ENCODE results near the gene ERC1. TPM values are rescaled to one million over a fixed set of nuclear protein-coding genes. Genes with fewer than 3 reads are reported as not detected.
A peak's percentile ranks its signal among the peaks of the same experiment; 100 is the strongest.

Gene ERC1
- total and polyA plus RNA-seq, 3 experiments from 2014 or later = 11.0 to 24.2 (median 22.6) TPM

DNA sequence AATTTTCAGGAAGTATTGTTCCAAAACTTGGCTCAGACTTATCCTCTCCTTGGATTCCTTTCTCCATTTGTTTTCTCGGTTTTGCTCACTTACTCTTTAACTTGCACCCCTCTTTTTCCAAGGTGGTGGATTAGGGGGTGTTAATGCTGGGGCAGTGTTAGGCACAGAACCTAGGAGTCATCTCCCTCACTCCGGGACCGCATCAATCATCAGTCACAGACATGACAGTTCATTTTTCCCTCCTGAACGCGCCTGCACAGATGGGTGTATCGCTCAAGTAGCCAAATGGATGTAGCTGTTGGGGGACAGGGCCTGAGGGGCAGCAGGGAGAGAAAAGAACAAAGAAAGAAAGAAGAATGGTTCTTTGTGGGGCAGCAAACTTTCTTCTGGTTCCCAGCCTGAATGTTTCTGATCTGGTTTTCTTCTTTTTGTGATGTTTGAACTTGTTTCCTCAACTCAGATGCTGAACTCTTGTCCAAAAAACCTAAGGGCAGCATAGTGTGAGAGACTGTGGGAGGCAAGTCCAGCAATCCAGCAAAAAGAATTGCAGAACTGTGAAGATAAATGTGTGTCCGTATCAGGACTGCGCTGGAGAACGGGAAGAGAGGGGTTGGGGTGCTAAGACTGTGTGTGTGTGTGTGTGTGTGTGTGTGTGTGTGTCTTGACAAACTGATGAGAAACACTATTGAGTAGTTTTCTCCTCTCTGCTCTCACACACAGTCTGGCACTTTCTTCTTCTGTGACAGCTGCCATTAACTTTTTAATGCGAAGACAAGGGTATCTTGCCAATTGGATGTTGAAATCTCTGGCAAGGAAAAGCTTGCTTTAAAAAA lies 472.3 kb downstream of the ERC1 start:
- no peaks in the 10 kb centered on the region for H3K27me3 Mint-ChIP-seq
- Histone ChIP-seq H3K36me3 (ENCODE audit: insufficient read depth, low read length) (no peaks in the 10 kb centered on the region), H3K4me3 (ENCODE audit: low read length) (no peak overlapping the region), H3K4me1 (ENCODE audit: insufficient read depth, low read length) (no peaks in the 10 kb centered on the region), H3K9me3 (ENCODE audit: low read length) (no peaks in the 10 kb centered on the region), H3K27me3 (ENCODE audit: insufficient read depth, low read length, poor library complexity, severe bottlenecking) (no peaks in the 10 kb centered on the region), H3K27ac (ENCODE audit: low read depth, low read length) (no peak overlapping the region)
- no peaks in the 10 kb centered on the region for H3K4me1 Mint-ChIP-seq
- POLR2A ChIA-PET = interaction anchor here (0.5 kb wide), 1 partner anchor 13 kb away, joined by 3 read pairs; no protein-coding TSS in a partner anchor
- H3K9me3 Mint-ChIP-seq = no peaks in the 10 kb centered on the region
- no peak for DNase-seq
- peak overlapping the region in 1 of 8 donors; percentile 50 for H3K27ac Mint-ChIP-seq
- peaks cover 14 to 17% (median 16%) of the 10 kb centered on the region in 3 donors for H3K36me3 Mint-ChIP-seq
- H3K4me3 Mint-ChIP-seq = no peak overlapping the region
- CTCF ChIA-PET = no interaction called here

DNA sequence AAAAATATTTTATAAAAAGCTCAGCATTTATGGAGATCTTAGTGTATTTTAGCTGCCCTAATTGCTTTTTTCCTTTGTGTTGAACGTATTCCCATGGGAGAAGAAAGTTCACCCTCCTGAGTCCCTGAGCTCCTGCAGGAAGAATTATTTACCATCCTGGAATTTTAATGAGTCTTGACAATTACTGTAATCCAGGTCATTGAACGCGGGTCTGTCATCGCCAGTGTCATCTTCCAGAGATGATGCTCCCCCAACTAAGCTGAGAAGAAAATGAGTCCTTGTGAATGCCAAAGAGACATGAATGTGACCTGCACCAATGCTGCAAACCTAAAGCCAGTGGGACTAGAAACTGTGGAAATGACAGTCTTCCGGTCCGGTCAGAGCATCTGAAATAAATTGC lies 473.9 kb downstream of the ERC1 start:
- CTCF ChIA-PET = no interaction called here
- no peaks in the 10 kb centered on the region for H3K4me1 Mint-ChIP-seq
- no peaks in the 10 kb centered on the region for H3K36me3 ChIP-seq (ENCODE audit: insufficient read depth, low read length)
- no peaks in the 10 kb centered on the region for H3K9me3 ChIP-seq (ENCODE audit: low read length)
- no peaks in the 10 kb centered on the region for H3K27me3 ChIP-seq (ENCODE audit: insufficient read depth, low read length, poor library complexity, severe bottlenecking)
- no peaks in the 10 kb centered on the region for H3K4me1 ChIP-seq (ENCODE audit: insufficient read depth, low read length)
- POLR2A ChIA-PET = no interaction called here
- H3K4me3 ChIP-seq (ENCODE audit: low read length) = no peak overlapping the region
- no peaks in the 10 kb centered on the region for H3K9me3 Mint-ChIP-seq
- peaks cover 11 to 17% (median 14%) of the 10 kb centered on the region in 3 donors for H3K36me3 Mint-ChIP-seq
- H3K4me3 Mint-ChIP-seq = no peak overlapping the region
- no peak overlapping the region for H3K27ac ChIP-seq (ENCODE audit: low read depth, low read length)
- H3K27me3 Mint-ChIP-seq = no peaks in the 10 kb centered on the region
- no peak for DNase-seq
- H3K27ac Mint-ChIP-seq = no peak overlapping the region

DNA sequence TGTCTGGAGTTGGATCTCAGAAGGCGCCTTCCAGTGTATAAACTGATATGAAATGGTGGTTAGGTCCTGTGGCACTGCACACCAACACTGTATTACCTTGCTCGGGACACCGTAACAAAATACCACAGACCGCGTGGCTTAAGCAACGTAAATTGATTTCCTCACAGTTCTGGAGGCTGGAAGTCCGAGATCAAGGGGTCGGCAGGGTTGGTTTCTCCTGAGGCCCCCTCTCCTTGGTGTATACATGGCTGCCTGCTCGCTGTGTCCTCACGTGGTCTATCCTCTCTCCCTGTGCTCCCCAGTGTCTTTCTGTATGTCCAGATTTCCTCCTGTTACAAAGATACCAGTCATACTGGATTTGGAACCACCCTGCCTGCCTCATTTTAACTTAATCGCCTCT lies 475.0 kb downstream of the ERC1 start:
- Histone ChIP-seq H3K36me3 (ENCODE audit: insufficient read depth, low read length) (no peaks in the 10 kb centered on the region), H3K4me3 (ENCODE audit: low read length) (no peak overlapping the region), H3K27me3 (ENCODE audit: insufficient read depth, low read length, poor library complexity, severe bottlenecking) (no peaks in the 10 kb centered on the region), H3K27ac (ENCODE audit: low read depth, low read length) (no peak overlapping the region), H3K4me1 (ENCODE audit: insufficient read depth, low read length) (no peaks in the 10 kb centered on the region), H3K9me3 (ENCODE audit: low read length) (no peaks in the 10 kb centered on the region)
- POLR2A ChIA-PET = no interaction called here
- Mint-ChIP-seq H3K27ac (no peak overlapping the region), H3K9me3 (no peaks in the 10 kb centered on the region), H3K4me3 (no peak overlapping the region), H3K4me1 (peaks cover 0 to 3% (median 0%) of the 10 kb centered on the region in 3 donors), H3K27me3 (no peaks in the 10 kb centered on the region), H3K36me3 (peaks cover 11 to 17% (median 13%) of the 10 kb centered on the region in 3 donors)
- no peak for DNase-seq
- CTCF ChIA-PET = no interaction called here

DNA sequence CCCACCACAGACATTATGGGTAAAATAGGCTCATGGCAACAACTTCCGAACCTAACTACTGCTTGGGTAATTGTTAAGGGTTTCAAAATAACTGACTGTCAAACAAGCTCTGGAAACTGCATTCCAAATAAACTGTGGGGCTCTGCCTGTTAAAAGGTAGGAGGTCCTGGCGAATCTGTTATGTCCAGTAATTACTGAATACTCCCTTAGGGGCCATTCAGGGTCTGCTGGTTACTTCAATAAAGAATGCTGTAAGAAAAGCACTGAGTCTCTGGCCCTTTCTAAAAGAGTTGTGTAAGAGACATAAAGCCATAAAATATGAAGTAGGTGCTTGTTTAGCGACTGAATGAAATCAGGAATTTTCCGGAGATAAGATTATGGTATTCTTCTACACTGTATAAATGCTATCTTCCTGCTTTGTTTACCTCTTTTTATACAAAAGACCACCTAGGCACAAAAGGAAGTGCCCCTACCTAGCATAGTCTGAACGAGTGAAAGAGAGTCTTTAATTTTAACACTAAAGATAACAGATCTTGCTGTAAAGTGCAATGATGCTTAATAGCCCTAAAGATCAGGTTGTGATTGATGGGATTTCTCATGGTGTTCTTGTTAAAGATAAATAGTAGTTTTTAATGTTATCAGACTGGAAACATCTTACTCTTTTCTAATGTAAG lies 475.6 kb downstream of the ERC1 start:
- Histone ChIP-seq H3K4me3 (ENCODE audit: low read length) (no peak overlapping the region), H3K36me3 (ENCODE audit: insufficient read depth, low read length) (no peaks in the 10 kb centered on the region), H3K9me3 (ENCODE audit: low read length) (no peaks in the 10 kb centered on the region), H3K27ac (ENCODE audit: low read depth, low read length) (no peak overlapping the region), H3K27me3 (ENCODE audit: insufficient read depth, low read length, poor library complexity, severe bottlenecking) (no peaks in the 10 kb centered on the region), H3K4me1 (ENCODE audit: insufficient read depth, low read length) (no peaks in the 10 kb centered on the region)
- peaks cover 0 to 6% (median 1%) of the 10 kb centered on the region in 3 donors for H3K4me1 Mint-ChIP-seq
- no peak overlapping the region for H3K27ac Mint-ChIP-seq
- ChIA-PET POLR2A (no interaction called here), CTCF (no interaction called here)
- H3K4me3 Mint-ChIP-seq = no peak overlapping the region
- H3K9me3 Mint-ChIP-seq = no peaks in the 10 kb centered on the region
- DNase-seq = no peak
- peaks cover 11 to 17% (median 12%) of the 10 kb centered on the region in 3 donors for H3K36me3 Mint-ChIP-seq
- H3K27me3 Mint-ChIP-seq = no peaks in the 10 kb centered on the region

DNA sequence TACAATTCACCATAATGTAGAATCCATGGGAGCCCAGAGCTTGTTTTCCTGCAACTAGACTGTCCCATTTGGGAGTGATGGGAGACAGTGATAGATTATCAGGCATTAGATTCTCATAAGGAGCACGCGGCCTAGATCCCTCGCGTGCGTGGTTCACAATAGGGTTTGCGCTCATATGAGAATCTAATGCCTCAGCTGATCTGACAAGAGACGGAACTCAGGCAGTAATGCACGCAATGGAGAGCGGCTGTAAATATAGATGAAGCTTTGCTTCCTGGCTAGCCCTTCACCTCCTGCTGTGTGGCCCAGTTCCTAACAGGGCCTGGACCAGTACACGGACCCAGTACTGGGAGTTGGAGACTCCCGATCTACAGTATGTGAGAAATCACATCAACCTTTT lies 476.7 kb downstream of the ERC1 start:
- Mint-ChIP-seq H3K36me3 (peaks cover 11 to 17% (median 12%) of the 10 kb centered on the region in 3 donors), H3K9me3 (no peaks in the 10 kb centered on the region), H3K4me3 (no peak overlapping the region), H3K4me1 (peaks cover 0 to 9% (median 6%) of the 10 kb centered on the region in 3 donors), H3K27me3 (no peaks in the 10 kb centered on the region), H3K27ac (no peak overlapping the region)
- Histone ChIP-seq H3K27me3 (ENCODE audit: insufficient read depth, low read length, poor library complexity, severe bottlenecking) (no peaks in the 10 kb centered on the region), H3K9me3 (ENCODE audit: low read length) (no peaks in the 10 kb centered on the region), H3K36me3 (ENCODE audit: insufficient read depth, low read length) (no peaks in the 10 kb centered on the region), H3K4me3 (ENCODE audit: low read length) (no peak overlapping the region), H3K4me1 (ENCODE audit: insufficient read depth, low read length) (peaks cover 6% of the 10 kb centered on the region), H3K27ac (ENCODE audit: low read depth, low read length) (no peak overlapping the region)
- ChIA-PET POLR2A (no interaction called here), CTCF (no interaction called here)
- no peak for DNase-seq

DNA sequence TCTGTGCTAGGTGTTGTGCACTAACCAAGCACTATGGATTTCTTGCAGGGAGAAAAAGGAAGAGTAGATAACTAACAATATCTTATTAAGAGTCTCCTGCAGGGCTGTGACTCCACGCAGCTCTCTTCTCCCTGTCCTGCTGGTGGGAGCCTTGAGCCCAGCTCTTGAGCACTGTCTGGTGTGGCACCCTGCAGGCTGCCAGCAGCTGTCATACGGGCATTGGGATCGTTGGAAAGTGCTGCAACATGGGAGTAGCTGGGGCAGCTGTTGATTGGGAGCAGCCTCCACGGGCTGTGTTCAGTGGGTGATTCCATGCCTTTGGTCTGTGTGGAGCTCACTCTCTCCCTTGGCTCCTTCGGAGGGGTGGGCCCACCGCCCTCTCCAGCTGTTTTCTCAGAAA lies 478.0 kb downstream of the ERC1 start:
- no peak for DNase-seq
- Mint-ChIP-seq H3K9me3 (no peaks in the 10 kb centered on the region), H3K4me3 (no peak overlapping the region), H3K36me3 (peaks cover 8 to 12% (median 10%) of the 10 kb centered on the region in 3 donors), H3K27ac (no peak overlapping the region), H3K27me3 (peaks cover 0 to 1% of the 10 kb centered on the region in 2 donors), H3K4me1 (peaks cover 0 to 10% (median 6%) of the 10 kb centered on the region in 3 donors)
- no peaks in the 10 kb centered on the region for H3K36me3 ChIP-seq (ENCODE audit: insufficient read depth, low read length)
- CTCF ChIA-PET = interaction anchor here (1.0 kb wide), 1 partner anchor 351 kb away, joined by 3 read pairs; no protein-coding TSS in a partner anchor
- POLR2A ChIA-PET = no interaction called here
- H3K27ac ChIP-seq (ENCODE audit: low read depth, low read length) = no peak overlapping the region
- no peaks in the 10 kb centered on the region for H3K27me3 ChIP-seq (ENCODE audit: insufficient read depth, low read length, poor library complexity, severe bottlenecking)
- no peak overlapping the region for H3K4me3 ChIP-seq (ENCODE audit: low read length)
- H3K9me3 ChIP-seq (ENCODE audit: low read length) = no peaks in the 10 kb centered on the region
- H3K4me1 ChIP-seq (ENCODE audit: insufficient read depth, low read length) = peaks cover 19% of the 10 kb centered on the region

DNA sequence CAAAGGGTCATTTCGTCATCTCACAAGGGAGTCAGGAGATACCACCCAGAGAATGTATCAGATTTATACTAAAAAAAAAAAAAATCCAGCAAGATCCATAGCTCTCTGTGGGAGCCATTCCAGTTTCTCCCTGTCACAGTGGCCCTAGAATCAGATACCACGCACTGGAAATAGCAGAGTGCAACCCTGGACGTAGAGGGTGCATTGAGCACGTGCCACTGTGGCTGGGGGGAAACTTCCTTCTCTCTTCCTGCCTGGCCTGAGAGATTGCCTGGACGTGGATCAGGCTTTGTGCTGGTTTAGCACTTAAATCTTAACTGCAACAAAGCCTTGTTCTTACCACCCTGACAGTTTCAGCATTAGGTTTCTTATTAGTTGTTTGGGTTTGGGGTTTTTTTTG lies 479.0 kb downstream of the ERC1 start:
- H3K36me3 Mint-ChIP-seq = peaks cover 3 to 9% (median 7%) of the 10 kb centered on the region in 3 donors
- POLR2A ChIA-PET = no interaction called here

DNA sequence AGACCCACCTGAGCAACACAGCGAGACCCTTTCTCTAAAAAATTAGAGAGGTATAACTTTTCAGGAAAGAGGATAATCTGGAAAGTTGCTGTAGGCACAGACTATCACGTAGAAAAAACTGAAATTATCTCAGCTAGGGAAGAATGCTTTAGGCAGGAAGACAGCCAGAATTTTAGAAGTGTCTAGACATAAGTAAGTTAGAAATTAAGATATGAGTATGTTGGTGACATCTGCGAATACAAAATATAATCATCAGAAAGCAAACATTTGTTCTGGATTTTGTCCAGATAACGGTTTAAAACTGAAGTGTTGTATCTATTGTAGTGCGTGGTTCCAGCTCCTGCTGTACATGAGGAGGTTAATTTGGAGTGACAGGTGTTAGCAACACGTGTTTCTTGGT lies 480.2 kb downstream of the ERC1 start:
- peaks cover 20% of the 10 kb centered on the region for H3K4me1 ChIP-seq (ENCODE audit: insufficient read depth, low read length)
- no peak overlapping the region for H3K4me3 Mint-ChIP-seq
- H3K4me1 Mint-ChIP-seq = peaks cover 0 to 10% (median 6%) of the 10 kb centered on the region in 3 donors
- no peaks in the 10 kb centered on the region for H3K27me3 ChIP-seq (ENCODE audit: insufficient read depth, low read length, poor library complexity, severe bottlenecking)
- no peaks in the 10 kb centered on the region for H3K36me3 ChIP-seq (ENCODE audit: insufficient read depth, low read length)
- peaks cover 0 to 3% (median 0%) of the 10 kb centered on the region in 3 donors for H3K36me3 Mint-ChIP-seq
- ChIA-PET CTCF (interaction anchor here (1.4 kb wide), 1 partner anchor 353 kb away, joined by 3 read pairs; no protein-coding TSS in a partner anchor), POLR2A (no interaction called here)
- H3K9me3 ChIP-seq (ENCODE audit: low read length) = no peaks in the 10 kb centered on the region
- H3K27ac ChIP-seq (ENCODE audit: low read depth, low read length) = no peak overlapping the region
- H3K27ac Mint-ChIP-seq = no peak overlapping the region
- peaks cover 0 to 1% of the 10 kb centered on the region in 2 donors for H3K27me3 Mint-ChIP-seq
- no peak overlapping the region for H3K4me3 ChIP-seq (ENCODE audit: low read length)
- no peaks in the 10 kb centered on the region for H3K9me3 Mint-ChIP-seq
- no peak for DNase-seq

More for the DNA sequence above, 479.0 kb downstream of the ERC1 start:
- no peaks in the 10 kb centered on the region for H3K27me3 ChIP-seq (ENCODE audit: insufficient read depth, low read length, poor library complexity, severe bottlenecking)
- CTCF ChIA-PET = no interaction called here
- DNase-seq = no peak
- Mint-ChIP-seq H3K27ac (no peak overlapping the region), H3K27me3 (peaks cover 0 to 1% of the 10 kb centered on the region in 2 donors), H3K9me3 (no peaks in the 10 kb centered on the region), H3K4me3 (no peak overlapping the region), H3K4me1 (peaks cover 0 to 10% (median 6%) of the 10 kb centered on the region in 3 donors)
- H3K27ac ChIP-seq (ENCODE audit: low read depth, low read length) = no peak overlapping the region
- no peak overlapping the region for H3K4me3 ChIP-seq (ENCODE audit: low read length)
- H3K4me1 ChIP-seq (ENCODE audit: insufficient read depth, low read length) = peaks cover 20% of the 10 kb centered on the region
- H3K9me3 ChIP-seq (ENCODE audit: low read length) = no peaks in the 10 kb centered on the region
- H3K36me3 ChIP-seq (ENCODE audit: insufficient read depth, low read length) = no peaks in the 10 kb centered on the region

Measured in CD8-positive, alpha-beta memory T cell (primary cell).